Neuron (in vitro differentiated cells): ENCODE results near the gene DDI2.

Source experiments
- H2AFZ ChIP-seq: one replicate; pipeline ENCODE4 v1.6.1; 2013; ENCODE audit warnings: low read depth, mild to moderate bottlenecking, inconsistent platforms, low read length, moderate library complexity
- H3K27me3 ChIP-seq: one replicate; pipeline ENCODE4 v1.6.1; 2013; ENCODE audit warnings: low read length; ENCODE audit not compliant: insufficient read depth
- H3K36me3 ChIP-seq: one replicate; pipeline ENCODE4 v1.6.1; 2013; ENCODE audit warnings: low read length; ENCODE audit not compliant: insufficient read depth
- H3K4me1 ChIP-seq: one replicate; pipeline ENCODE4 v1.6.1; 2013; ENCODE audit warnings: low read length; ENCODE audit not compliant: insufficient read depth
- H3K4me3 ChIP-seq: 2 replicates; pipeline ENCODE4 v1.5.1; 2013; ENCODE audit warnings: mild to moderate bottlenecking, low read length, moderate library complexity
- H3K9me3 ChIP-seq: one replicate; pipeline ENCODE4 v1.6.1; 2013; ENCODE audit warnings: low read length

Gene DDI2

DNA sequence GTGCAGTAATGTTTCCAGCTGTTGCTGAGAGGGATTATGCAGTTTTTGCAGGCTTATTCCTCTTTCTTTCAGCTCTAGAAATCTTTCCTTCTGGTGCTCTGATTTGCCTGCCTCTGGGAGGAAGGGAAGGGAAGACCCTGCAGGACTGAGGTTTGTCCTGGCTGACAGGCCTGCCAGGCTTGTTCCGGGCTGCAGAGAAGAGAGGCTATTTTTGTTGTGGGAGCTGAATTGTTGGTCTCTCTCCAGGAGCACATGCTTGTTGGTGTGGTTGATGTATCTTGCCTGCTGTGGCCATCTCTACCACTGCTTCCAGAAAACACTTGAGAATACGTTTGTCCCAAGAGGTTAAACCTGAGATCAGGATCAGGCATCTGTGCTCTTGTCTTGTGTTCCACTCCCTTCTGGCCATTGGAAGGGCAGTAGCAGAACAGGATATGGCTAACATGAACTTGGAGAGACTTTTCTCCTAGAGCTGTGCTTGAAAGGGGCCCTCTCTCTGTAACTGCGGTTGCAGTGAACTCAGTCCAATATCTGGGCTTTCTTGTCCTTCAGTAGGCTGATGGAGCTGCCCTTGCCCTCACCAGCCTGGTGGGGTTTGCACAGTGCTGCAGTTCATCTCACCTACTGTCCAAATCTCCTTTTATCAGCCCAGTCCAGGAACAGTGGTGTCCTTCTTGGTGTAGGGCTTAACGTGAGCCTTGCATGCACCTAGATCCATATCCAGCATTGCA lies 97.3 kb downstream of the DDI2 start:
- no peaks in the 10 kb centered on the region for H3K9me3 ChIP-seq
- no peak overlapping the region for H3K4me3 ChIP-seq
- H2AFZ ChIP-seq, result no peak overlapping the region
- H3K27me3 ChIP-seq, result no peaks in the 10 kb centered on the region
- no peaks in the 10 kb centered on the region for H3K4me1 ChIP-seq
- peaks cover 32% of the 10 kb centered on the region for H3K36me3 ChIP-seq

DNA sequence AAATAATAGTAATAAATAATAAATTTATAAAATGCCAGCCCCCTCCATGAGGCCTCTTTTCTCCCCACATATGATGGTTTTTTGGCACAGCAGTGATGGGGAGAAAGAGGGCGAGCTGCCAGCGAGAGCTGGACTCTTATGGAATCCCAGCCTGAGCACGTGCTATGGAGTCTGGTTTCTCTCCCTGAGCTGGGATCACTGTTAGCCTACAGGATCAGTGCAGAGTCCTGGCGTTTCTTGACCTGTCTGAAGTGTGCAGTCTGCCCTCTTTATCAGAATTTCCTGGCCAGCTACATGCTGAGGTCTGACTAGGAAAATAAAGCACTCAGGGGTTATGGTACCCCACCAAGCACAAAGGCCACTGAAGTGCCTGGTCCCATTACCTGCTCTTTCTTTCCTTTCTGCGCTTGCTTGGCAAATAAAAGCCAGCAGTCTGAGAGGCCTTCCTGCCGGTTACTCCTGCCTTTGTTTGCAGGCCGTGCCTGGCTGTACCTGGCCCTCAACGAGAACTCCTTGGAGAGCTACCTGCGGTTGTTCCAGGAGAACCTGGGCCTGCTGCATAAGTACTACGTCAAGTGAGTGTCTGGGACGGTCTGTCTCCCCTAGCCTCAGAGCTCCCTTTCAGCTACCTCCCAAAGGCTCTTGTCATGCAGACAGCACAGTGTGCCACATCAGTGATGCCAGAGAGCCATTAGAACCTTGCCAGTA lies 100.3 kb downstream of the DDI2 start:
- H3K4me3 ChIP-seq, result no peak overlapping the region
- H3K9me3 ChIP-seq, result no peaks in the 10 kb centered on the region
- H3K27me3 ChIP-seq, result no peaks in the 10 kb centered on the region
- no peaks in the 10 kb centered on the region for H3K4me1 ChIP-seq
- H2AFZ ChIP-seq, result no peak overlapping the region
- peaks cover 47% of the 10 kb centered on the region for H3K36me3 ChIP-seq

DNA sequence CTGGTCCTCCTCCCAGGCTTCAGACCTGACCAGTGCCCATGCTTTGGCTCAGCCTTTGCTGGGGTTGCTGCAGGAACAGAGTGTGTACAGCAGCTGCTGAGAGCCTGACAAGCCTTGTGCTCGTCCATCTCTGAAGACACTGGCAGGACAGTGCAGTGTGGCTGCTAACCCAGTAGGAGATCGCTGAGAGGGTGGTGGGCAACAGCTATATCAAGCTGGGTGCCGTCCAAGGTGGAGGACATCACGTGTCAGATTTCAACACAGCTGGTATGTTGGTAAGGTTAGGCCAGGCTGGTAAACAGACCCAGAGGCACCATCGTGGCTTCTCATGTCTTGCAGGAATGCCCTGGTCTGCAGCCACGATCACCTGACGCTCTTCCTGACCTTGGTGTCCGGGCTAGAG lies 100.9 kb downstream of the DDI2 start:
- H3K9me3 ChIP-seq, result no peaks in the 10 kb centered on the region
- H3K4me3 ChIP-seq, result no peak overlapping the region
- H3K4me1 ChIP-seq, result no peaks in the 10 kb centered on the region
- H2AFZ ChIP-seq, result no peak overlapping the region
- H3K36me3 ChIP-seq, result peaks cover 52% of the 10 kb centered on the region
- H3K27me3 ChIP-seq, result no peaks in the 10 kb centered on the region
